Measurements from ENCODE around the gene RGS3.

The RGS3 gene

GRCh38 chr9:113514061-113514460 is 50.5 kb downstream of the RGS3 start:
- no peak for DNase-seq

- no peak for DNase-seq
Observed at GRCh38 chr9:113514748-113515147, 51.2 kb downstream of the RGS3 start.

DNA sequence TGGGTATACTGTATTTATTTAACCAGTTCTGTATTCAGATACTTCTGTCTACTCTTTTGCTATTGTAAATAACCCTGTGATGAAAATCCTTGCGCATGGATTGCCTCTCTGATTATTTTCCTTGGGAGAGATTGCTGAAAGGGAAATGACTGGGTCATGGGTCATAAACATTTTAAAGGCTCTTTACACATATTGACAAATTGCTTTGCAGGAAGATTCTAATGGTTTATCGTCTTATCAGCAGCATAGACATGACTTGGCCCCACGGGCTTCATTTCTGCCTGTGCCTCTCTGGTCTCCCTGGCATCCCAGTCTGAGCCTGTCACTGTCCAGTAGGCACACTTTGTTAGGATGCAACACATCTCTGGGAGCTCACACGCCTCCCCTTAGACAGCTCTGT is 52.3 kb downstream of the RGS3 start:
- DNase-seq, result no peak

DNA sequence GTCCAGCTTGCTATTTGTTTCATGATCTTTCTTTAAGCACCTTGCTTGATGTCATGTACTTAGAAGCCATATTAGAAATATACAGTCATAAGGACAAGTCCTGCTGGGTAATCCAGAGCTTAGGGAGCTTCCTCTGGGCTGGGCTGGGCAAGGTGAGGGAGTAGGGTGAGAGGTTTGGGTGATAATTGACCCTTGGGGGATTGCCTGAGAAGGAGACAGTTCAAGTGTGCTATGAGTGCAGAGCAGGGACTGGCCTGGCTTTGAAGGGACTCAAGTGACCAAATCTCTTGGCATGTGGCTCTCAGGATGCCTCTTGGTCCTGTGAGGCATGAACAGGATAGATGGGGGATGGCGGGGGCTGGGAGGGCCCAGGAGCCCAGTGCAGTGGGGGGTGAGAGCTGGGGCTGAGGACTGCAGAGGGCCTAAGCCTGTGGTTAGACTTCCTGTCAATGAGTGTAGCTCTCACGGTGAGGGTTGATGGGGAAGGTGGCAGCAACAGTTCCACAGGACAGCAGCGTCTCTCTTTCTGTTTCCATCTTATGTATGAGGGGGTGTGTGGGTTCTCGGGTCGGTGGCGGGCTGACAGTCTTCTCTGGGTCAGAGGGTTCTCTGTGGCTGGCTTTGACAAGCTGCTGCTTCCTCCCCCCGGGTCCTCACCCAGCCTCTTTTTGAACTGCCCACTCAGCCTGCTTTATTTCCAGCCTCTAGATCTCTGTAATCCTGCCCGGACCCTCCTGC is 53.5 kb downstream of the RGS3 start:
- DNase-seq, result no peak

- DNase-seq, result no peak
Observed at GRCh38 chr9:113519426-113520108, 56.0 kb downstream of the RGS3 start.

DNA sequence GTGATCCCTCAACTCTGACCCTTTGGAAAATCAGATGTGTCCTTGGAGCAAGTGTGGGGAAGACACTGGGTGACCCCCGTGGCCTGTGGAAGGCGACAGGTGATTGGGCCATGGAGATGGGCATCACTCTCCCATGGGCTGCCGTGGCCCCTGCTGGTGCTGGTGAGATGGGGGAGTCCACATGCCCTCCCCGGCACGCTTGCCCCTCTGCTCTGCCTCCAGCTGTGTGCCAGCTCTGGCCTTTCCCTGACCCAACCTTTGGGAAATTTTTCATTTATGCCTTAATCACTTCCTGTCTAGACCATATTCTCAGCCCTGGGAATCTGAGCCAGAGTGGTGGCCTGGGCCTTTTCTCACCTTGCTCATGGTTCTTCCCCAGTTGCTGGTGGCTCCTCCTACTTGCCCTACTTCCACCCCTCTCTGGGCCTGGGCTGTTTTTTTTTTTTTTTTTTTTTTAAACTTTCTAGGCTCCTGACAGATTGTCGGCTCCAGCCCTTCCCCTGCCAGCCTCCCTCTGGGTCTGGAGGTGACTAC is 56.6 kb downstream of the RGS3 start:
- DNase-seq, result no peak

GRCh38 chr9:113521693-113522255 is 58.2 kb downstream of the RGS3 start:
- no peak for DNase-seq

- no peak for DNase-seq
Observed at GRCh38 chr9:113522419-113522818, 58.9 kb downstream of the RGS3 start.

GRCh38 chr9:113522858-113523257 is 59.3 kb downstream of the RGS3 start:
- DNase-seq, result no peak

GRCh38 chr9:113523421-113524141 is 60.1 kb downstream of the RGS3 start:
- DNase-seq, result no peak

DNA sequence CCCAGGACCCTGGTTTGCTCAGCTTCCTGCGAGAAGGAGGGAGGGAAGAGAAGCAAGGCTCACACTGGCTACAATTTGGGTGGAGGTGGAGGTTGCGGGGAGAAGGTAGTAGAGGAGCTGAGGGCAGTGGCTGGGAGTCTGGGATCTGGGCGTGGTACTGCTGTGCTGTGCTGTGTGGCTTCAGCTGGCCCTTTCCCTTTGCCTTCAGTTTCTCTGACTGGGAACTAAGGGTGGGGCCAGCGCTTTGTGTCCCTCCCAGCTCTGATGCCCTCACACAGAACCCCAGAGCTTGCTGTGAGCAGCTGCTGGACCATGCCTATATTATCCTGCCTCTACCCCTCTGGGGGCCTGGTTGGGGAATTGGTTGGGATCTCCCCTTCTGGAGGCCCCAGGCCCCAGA is 60.9 kb downstream of the RGS3 start:
- no peak for DNase-seq

DNA sequence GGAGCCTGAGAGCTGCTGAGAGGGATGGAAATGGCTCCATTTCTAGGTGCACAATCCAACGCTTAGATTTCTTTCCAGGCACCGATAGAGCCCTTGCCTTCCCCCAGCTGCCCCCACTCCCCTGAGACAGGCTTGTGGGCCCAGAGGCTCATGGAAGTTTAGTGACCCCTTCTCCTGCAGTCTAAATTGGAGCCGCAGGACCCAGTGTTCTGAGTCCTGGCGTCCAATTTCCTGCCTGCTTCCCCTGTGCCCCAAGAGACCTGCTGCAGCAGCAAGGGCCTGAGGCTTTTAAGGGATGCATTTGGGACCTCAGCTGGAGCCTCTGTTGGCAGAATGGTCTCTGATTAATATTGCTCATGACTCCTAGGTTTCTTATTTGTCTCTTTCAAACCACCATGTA is 61.7 kb downstream of the RGS3 start:
- DNase-seq, result no peak

DNA sequence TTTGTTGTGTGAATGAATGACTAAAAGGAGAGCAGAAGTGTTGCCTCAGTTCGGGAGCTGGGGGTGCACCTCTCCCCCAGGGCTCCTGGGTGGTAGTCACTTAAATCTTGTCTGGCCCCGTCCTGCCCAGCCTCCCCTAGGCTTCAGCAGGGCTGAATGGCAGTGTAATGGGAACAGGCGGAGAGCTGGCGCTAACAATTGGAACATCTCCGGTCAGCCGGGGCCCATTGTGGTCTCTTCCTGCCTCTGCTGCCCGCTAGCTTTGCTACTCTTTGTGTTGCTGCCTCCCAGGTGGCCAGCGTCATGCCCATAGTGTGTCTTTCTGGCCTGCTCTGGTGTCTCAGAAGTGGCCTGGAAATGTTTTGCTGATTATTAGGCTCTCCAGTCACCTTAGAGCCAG is 62.3 kb downstream of the RGS3 start:
- DNase-seq, result no peak

DNA sequence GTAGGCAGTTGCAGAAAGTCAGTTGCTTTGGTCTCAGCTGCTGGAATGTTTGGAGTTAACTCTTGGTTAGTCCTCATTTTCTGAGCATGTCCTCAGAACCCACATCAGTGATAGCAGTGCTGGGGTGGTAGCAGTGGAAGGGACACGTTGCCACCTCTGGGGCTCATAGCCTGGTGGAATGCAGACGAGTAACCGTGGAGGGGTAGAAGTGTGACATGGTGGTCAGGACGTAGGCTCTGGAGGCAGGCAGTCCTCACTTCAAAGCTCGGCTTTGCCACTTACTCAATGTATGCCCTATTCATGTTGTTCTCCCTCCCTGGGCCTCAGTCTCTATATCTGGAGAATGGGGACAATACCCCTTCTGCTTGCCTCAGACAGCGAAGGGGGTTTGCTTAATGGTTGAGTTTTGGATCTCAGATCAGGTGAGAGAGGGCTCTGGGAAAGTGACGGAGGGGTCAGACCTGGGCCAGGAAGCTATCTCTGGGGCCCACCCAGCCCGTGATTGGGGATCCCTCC is 62.8 kb downstream of the RGS3 start:
- no peak for DNase-seq

DNA sequence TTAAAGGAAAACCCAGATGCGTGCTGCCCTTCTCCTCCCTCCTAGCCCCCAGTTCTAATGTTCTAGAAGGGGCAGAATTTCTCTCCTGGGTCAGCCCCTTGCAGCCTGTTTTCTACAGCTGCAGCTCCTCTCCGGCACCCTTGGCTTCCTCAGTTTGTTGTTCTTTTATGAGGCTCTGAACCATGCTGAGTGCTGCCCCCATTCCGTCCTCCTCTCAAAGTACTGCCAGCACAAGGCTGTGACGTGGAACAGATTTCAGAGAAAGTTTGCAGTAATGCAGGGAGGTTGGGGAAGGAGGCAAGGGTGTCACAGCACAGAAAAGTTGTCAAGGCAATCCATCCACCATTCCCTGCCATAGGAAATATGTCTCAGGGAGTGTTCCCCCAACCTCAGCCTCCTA is 63.3 kb downstream of the RGS3 start:
- no peak for DNase-seq

DNA sequence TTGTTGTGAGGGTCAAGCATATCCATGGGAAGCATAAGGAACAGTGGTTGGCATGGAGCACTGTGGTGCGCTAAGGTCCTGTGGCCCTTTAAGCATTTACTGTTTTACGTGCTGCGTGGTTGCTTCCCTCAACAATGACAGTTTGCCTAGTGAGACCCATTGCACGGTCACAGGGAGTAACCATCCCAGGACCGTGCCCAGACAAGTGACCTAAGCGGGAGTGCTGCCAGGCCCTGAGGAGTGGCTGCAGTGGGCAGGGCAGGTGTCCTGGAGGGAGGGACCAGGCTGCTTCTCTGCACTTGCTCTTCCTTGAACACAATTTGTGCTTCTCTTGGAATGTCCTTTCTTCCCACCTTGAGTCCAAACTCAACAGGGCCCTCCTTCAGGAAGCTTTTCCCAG is 64.6 kb downstream of the RGS3 start:
- DNase-seq, result no peak

DNA sequence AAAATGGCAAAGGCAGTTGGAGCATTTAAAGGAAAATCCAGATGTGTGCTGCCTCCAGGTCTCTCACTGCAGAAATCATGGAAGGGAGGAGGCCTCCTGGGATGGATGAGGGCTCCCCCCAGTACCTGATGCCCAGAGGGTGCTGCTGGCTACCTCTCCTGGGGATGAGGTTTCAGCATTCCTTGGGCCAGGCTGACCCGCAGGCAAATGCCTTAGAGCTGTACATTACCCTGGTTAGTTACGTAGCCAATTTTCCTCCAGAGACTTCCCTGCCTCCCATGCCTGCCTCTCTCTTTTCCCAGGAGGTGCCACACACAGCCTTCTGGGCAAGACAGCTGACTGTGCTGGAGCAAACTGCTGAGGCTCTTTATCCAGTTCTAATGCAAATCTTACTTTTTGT is 65.3 kb downstream of the RGS3 start:
- DNase-seq, result no peak

DNA sequence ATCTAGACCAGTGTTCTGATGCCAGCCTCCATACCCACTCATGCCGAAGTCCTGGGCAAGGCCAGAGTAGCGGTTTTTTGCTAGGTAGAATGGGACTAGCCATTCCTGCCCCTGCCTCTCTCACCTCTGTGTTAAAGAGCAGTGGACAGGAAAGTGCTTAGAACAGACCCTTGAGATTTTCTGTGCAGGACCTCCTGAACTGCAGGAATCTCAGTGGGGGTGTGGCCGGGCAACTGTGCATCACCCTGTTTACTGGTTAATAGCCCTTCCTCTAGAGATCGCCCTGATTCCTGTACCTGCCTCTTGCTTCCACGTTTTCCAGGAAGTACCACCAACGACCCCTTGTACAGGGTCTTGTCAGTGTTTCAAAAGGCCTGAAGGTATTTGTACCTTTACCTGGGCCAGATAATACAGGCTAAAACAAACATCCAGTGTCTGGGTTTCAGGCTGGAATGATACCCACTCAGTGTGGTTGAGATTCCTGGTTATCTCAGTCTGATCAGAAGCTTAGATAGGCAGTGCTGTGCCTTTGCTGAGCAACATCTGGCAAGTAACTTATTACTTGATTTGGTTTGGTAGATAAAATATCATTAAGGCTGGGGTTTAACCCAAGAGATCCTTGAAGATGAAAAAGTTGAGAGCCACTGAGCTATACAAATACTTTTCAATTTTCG is 65.9 kb downstream of the RGS3 start:
- no peak for DNase-seq

DNA sequence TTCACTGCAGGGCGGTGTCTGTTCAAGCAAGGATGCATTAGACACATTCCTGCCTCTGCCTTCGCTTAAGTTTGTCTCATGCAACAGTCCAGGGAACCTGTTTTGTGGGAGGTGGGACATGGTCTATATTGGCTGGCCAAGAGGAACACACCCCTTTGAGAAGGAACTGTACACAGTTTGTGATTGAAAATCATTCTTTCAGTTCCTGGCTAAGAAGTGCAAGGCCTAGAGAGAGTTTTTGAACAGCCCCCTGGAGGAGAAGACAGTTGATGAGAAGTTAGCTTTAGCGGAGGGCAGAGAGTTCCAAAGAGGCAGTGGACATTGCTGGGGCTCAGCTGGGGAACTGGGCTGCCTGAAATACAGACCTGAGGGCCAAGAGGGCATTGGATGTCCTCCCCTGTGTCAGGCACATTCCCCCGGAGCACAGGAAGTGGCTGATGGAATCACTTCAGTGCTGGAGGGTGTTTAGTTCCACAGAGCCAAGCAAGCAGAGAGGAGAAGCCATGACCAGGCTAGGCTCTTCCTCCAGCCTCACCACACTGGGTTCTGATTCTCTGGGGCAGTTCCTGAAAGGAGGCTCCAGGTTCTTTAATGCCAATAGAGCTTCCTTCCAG is 66.6 kb downstream of the RGS3 start:
- DNase-seq, result no peak

- no peak for DNase-seq
Observed at GRCh38 chr9:113530942-113531341, 67.4 kb downstream of the RGS3 start.

GRCh38 chr9:113531919-113532808 is 68.6 kb downstream of the RGS3 start:
- DNase-seq, result no peak
